ACC112 (cell line): Measurements from ENCODE around the gene MARCHF10.

Experiments
- H2AFZ ChIP-seq: fragments of 200-600 bp; sonication (generic); one replicate; pipeline ENCODE4 v1.6.0; 2017; ENCODE audit warnings: antibody characterized with exemption, low read length; ENCODE audit not compliant: unreplicated experiment
- H3K27ac ChIP-seq: fragments of 200-600 bp; sonication (generic); 2 replicates; pipeline ENCODE4 v1.5.1; 2014; ENCODE audit warnings: low read depth, mild to moderate bottlenecking, antibody characterized with exemption, low read length, moderate library complexity
- H3K27me3 ChIP-seq: fragments of 200-600 bp; sonication (generic); 2 replicates; pipeline ENCODE4 v1.6.1; 2014; ENCODE audit warnings: mild to moderate bottlenecking, antibody characterized with exemption, low read length, moderate library complexity, mixed read lengths; ENCODE audit not compliant: insufficient read depth
- H3K36me3 ChIP-seq: fragments of 200-600 bp; sonication (generic); 2 replicates; pipeline ENCODE4 v1.6.1; 2016; ENCODE audit warnings: mild to moderate bottlenecking, antibody characterized with exemption, low read length, moderate library complexity, mixed read lengths; ENCODE audit not compliant: insufficient read depth
- H3K4me1 ChIP-seq: fragments of 200-600 bp; sonication (generic); one replicate; pipeline ENCODE4 v1.6.1; 2016; ENCODE audit warnings: low read length, mixed read lengths; ENCODE audit not compliant: insufficient read depth, unreplicated experiment, control insufficient read depth
- H3K4me3 ChIP-seq: fragments of 200-600 bp; sonication (generic); 2 replicates; pipeline ENCODE4 v1.5.1; 2014; ENCODE audit warnings: mild to moderate bottlenecking, low read depth, low read length
- H3K79me2 ChIP-seq: fragments of 200-600 bp; sonication (generic); one replicate; pipeline ENCODE4 v1.6.0; 2016; ENCODE audit warnings: low read length; ENCODE audit not compliant: control insufficient read depth, unreplicated experiment, insufficient read depth

Gene MARCHF10

DNA sequence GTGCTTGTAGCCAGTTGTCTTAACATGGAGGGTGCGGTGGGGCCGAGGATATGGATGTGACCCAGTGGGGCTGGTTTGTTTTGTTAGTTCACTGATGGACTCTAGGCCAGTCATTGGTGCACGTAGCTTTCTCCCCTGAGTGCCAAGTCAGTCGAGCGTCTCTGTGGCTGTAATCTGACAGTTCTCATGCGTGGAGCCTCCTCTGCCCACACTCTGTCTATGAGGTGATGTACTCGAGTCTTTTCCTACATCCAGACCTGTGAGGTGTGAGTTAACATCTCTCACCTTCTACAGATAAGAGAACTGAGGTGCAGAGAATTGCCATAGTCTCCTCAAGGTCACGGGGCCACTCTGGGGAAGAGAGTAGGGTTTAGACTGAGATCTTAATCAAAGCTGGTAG, 90.2 kb downstream of the MARCHF10 start:
- Histone ChIP-seq H3K27ac (no peak overlapping the region), H3K4me3 (no peak overlapping the region), H3K4me1 (peaks cover 16% of the 10 kb centered on the region), H3K27me3 (no peaks in the 10 kb centered on the region), H3K79me2 (no peaks in the 10 kb centered on the region), H2AFZ (no peak overlapping the region), H3K36me3 (no peaks in the 10 kb centered on the region)

DNA sequence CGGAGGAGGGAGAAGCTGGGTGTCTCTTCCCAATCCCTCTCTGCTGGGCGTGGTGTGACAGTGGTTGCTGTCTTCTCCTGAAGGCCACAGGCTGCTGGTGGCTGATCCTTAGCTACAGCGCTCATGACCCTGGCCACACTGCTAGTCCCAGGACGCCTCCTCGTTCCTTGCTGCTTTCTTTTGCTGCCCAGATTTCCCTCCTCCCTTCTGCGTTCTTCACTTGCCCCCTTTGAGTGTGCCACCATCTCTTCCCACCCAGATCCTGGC, 90.6 kb downstream of the MARCHF10 start:
- H3K4me1 ChIP-seq, result peaks cover 16% of the 10 kb centered on the region
- H3K27ac ChIP-seq, result no peak overlapping the region
- no peaks in the 10 kb centered on the region for H3K79me2 ChIP-seq
- H2AFZ ChIP-seq, result no peak overlapping the region
- no peaks in the 10 kb centered on the region for H3K27me3 ChIP-seq
- H3K4me3 ChIP-seq, result no peak overlapping the region
- H3K36me3 ChIP-seq, result no peaks in the 10 kb centered on the region

DNA sequence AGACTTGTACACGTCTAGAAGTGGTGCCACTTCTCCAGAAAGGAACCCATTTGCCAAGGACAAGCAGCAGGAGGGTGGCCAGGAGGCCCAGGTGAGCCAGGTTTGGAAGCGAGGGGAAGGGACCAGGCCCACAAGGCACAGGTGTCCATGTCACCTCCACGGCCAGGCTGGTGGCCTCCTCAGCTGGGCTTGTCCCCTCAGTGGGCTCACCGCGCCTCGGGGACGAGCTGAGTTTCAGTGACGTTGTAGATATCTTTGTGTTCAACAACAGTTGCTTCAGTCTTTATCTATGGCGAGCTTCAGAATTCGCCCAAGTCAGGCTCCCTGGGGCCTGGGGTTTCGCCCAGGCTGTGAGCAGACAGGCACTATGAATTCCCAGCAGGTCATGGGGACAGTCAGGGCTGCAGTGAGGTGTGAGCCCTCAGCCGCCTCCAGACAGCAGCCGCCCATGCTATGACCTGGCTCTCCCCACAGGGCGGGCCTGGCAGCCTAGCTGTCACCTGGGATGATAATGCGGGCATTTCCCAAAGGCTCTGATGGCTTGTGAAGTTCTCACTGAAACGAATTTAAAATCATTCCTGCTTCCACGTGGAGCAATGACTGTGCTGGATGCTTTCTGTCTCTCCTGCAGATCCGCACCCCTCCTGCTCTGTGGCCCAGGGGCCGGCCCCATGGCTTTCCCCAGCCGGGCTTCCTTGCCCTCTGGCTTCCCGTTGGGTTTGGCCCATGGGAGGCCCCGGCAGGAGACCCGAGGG, 91.1 kb downstream of the MARCHF10 start:
- no peaks in the 10 kb centered on the region for H3K36me3 ChIP-seq
- no peak overlapping the region for H2AFZ ChIP-seq
- no peaks in the 10 kb centered on the region for H3K27me3 ChIP-seq
- H3K27ac ChIP-seq, result no peak overlapping the region
- peaks cover 21% of the 10 kb centered on the region for H3K4me1 ChIP-seq
- H3K79me2 ChIP-seq, result no peaks in the 10 kb centered on the region
- no peak overlapping the region for H3K4me3 ChIP-seq

DNA sequence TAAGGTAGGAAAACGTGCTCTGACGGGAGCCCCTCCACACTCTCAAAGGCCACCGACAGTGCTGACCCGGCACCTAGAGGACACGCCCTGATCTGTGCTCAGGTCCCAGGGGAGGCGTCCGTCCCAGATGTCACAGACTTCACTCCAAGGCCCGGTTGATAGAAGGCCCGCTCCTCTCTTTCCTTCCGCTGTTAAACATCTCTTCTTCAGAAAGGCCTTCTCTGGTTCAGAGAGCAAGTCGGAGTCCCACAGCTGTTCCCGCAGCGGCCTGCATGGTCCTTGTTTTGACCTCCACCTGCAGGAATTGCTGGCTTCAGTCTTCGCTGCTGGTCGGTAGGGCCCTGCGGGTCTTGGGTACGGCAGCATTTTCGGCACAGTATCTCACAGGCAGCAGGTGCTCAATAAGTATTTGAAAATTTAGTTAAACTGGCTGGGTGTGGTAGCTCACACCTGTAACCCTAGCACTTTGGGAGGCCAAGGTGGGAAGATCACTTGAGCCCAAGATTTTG, 92.2 kb downstream of the MARCHF10 start:
- Histone ChIP-seq H3K79me2 (no peaks in the 10 kb centered on the region), H3K4me3 (no peak overlapping the region), H2AFZ (no peak overlapping the region), H3K27ac (no peak overlapping the region), H3K36me3 (no peaks in the 10 kb centered on the region), H3K27me3 (no peaks in the 10 kb centered on the region), H3K4me1 (peaks cover 23% of the 10 kb centered on the region)

DNA sequence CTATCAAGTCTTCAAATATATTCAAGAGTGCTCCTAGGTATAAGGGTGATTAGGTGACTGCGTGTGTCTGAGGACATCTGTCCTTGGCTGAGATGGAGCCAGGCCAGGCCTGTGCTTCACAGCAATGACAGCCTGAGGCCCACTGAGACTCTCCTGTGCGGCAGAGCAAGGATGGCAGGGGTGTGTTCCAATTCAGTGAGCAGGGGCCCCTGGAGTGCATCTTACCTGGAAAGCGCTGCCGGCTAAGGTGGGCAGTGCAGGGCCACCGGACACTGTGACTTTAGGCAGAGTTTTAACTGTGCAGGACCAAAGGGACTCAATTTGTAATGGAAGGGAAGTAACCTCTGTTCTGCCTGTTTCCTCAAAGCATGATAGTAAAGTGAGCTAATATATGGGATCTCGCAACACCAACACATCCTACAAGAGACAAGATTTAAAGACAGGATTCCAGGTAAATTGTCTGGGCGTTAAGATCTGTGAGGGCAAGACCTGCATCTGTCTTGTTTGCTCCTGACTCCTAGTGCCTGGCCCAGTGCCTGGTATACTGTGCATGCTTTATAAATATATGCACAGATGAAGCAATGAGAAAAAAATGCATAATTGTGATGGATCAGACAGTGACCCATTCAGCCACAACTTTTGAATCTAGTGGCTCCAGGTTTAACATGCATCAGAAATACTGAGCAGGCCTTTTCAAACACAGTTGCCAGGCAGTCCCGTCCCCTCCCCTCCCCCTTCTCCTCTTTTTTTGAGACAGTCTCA, 93.9 kb downstream of the MARCHF10 start:
- Histone ChIP-seq H3K36me3 (no peaks in the 10 kb centered on the region), H3K27ac (peak overlapping the region; percentile 78), H3K27me3 (no peaks in the 10 kb centered on the region), H2AFZ (no peak overlapping the region), H3K4me3 (no peak overlapping the region), H3K79me2 (no peaks in the 10 kb centered on the region), H3K4me1 (peaks cover 23% of the 10 kb centered on the region)

- peaks cover 23% of the 10 kb centered on the region for H3K4me1 ChIP-seq
- no peaks in the 10 kb centered on the region for H3K36me3 ChIP-seq
- H3K27ac ChIP-seq, result no peak overlapping the region
- H3K27me3 ChIP-seq, result no peaks in the 10 kb centered on the region
- H3K79me2 ChIP-seq, result no peaks in the 10 kb centered on the region
- no peak overlapping the region for H2AFZ ChIP-seq
- no peak overlapping the region for H3K4me3 ChIP-seq
Observed at GRCh38 chr17:62713086-62713881, 94.8 kb downstream of the MARCHF10 start.

GRCh38 chr17:62712171-62712581, 95.9 kb downstream of the MARCHF10 start:
- Histone ChIP-seq H3K27me3 (no peaks in the 10 kb centered on the region), H3K36me3 (no peaks in the 10 kb centered on the region), H3K4me1 (peaks cover 23% of the 10 kb centered on the region), H3K27ac (no peak overlapping the region), H3K4me3 (no peak overlapping the region), H2AFZ (no peak overlapping the region), H3K79me2 (no peaks in the 10 kb centered on the region)

- H3K4me1 ChIP-seq, result peaks cover 21% of the 10 kb centered on the region
- no peaks in the 10 kb centered on the region for H3K27me3 ChIP-seq
- peaks cover 10% of the 10 kb centered on the region for H3K79me2 ChIP-seq
- no peak overlapping the region for H3K4me3 ChIP-seq
- H3K36me3 ChIP-seq, result no peaks in the 10 kb centered on the region
- H2AFZ ChIP-seq, result no peak overlapping the region
- no peak overlapping the region for H3K27ac ChIP-seq
Observed at GRCh38 chr17:62708587-62708986, 99.5 kb downstream of the MARCHF10 start.

DNA sequence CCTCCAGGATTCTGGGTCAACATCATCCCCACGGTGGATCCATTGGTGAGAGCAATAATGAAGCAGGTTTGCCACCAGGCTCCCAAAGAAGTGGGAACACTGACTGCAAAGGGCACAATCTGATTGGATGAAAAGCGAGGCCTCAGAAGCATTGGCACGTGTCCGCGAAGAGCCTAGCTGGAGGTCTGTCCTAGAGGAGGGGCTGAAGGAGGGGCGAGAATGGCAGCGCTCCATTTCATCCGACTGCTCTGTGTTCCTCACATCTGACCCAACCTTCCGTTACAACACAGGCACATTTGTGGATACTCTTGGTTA, 100.7 kb downstream of the MARCHF10 start:
- Histone ChIP-seq H3K27ac (no peak overlapping the region), H3K4me1 (peaks cover 30% of the 10 kb centered on the region), H3K79me2 (peaks cover 10% of the 10 kb centered on the region), H3K27me3 (no peaks in the 10 kb centered on the region), H3K4me3 (no peak overlapping the region), H2AFZ (no peak overlapping the region), H3K36me3 (no peaks in the 10 kb centered on the region)

DNA sequence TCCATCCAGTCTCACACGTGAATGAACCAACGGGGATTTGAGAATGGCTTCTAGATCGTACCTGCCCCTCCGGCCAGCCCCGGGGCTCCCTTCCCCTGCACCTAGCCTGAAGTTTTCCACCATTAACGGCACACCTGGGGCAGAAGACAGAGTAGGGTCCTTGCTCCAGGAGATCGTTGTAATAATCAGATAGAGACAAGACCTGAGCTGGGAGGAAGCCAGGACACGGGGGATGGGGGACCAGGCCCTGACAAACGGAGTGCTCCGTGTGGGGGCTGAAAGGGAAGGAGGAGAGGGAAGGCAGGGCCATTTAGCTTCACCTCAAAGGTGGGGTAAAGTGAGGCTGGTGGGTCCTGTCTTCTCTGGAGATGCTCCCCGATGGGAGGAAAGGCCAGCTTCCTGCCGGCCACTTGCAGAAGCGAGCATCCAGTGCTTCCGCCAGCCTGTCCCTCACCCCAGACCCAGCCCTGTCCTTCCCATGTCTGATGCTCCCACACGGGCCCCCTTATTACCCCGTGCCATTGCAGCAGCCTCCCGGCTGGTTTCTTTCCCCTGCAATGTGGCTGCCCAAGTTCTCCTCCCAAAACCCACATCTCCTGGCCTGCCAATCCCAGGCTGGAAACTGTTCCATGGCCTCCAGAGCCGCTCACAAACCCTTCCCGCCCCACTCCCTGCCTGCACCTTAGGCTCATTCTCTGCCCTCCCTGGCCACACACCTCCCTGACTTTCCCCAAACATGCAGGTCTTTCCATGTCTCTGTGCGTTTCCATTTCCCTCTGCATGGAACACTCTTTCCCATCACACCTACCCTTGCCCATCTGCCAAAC, 101.3 kb downstream of the MARCHF10 start:
- no peaks in the 10 kb centered on the region for H3K36me3 ChIP-seq
- H3K4me3 ChIP-seq, result no peak overlapping the region; the same call in 1 of the 2 replicates
- H3K79me2 ChIP-seq, result peaks cover 10% of the 10 kb centered on the region
- no peak overlapping the region for H2AFZ ChIP-seq
- H3K27me3 ChIP-seq, result no peaks in the 10 kb centered on the region
- H3K4me1 ChIP-seq, result peaks cover 24% of the 10 kb centered on the region
- no peak overlapping the region for H3K27ac ChIP-seq
